HG02759 (cell line): Measurements from ENCODE around the gene PEAK1.
A peak's percentile ranks its signal among the peaks of the same experiment; 100 is the strongest.

ENCODE experiments used
- ATAC-seq: cut with Tn5 transposase; IDR thresholded peaks from one replicate; pipeline ENCODE4 v1.9.1; 2021; ENCODE audit warnings: mild to moderate bottlenecking, moderate library complexity; ENCODE audit not compliant: unreplicated experiment

The PEAK1 gene

GRCh38 chr15:77419836-77420609 is at the start of gene PEAK1:
Gene PEAK1, minus strand, starts transcription at chr15:77420104. Its CDS starts 238,178 bp downstream, at chr15:77181926.
- peak; percentile 93 for ATAC-seq

GRCh38 chr15:77468896-77469295 is 49.0 kb upstream of the PEAK1 start:
- no peak for ATAC-seq

GRCh38 chr15:77466521-77466920 is 46.6 kb upstream of the PEAK1 start:
- ATAC-seq = no peak

GRCh38 chr15:77464129-77464865 is 44.4 kb upstream of the PEAK1 start:
- ATAC-seq = no peak

- no peak for ATAC-seq
Measured at GRCh38 chr15:77461486-77461885, 41.6 kb upstream of the PEAK1 start.

- no peak for ATAC-seq
Measured at GRCh38 chr15:77459031-77459430, 39.1 kb upstream of the PEAK1 start.

- ATAC-seq = no peak
Measured at GRCh38 chr15:77457905-77458265, 38.0 kb upstream of the PEAK1 start.

GRCh38 chr15:77457191-77457904 is 37.4 kb upstream of the PEAK1 start:
- ATAC-seq = no peak

- ATAC-seq = no peak
Measured at GRCh38 chr15:77456746-77457145, 36.8 kb upstream of the PEAK1 start.

GRCh38 chr15:77455696-77456321 is 35.9 kb upstream of the PEAK1 start:
- no peak for ATAC-seq

- ATAC-seq = no peak
Measured at GRCh38 chr15:77454951-77455350, 35.0 kb upstream of the PEAK1 start.

- no peak for ATAC-seq
Measured at GRCh38 chr15:77454265-77454664, 34.4 kb upstream of the PEAK1 start.

GRCh38 chr15:77446840-77447390 is 27.0 kb upstream of the PEAK1 start:
- ATAC-seq = no peak

GRCh38 chr15:77440378-77440999 is 20.6 kb upstream of the PEAK1 start:
- peak; percentile 78 for ATAC-seq

- no peak for ATAC-seq
Measured at GRCh38 chr15:77437264-77437663, 17.4 kb upstream of the PEAK1 start.

GRCh38 chr15:77436822-77437221 is 16.9 kb upstream of the PEAK1 start:
- ATAC-seq = no peak

- no peak for ATAC-seq
Measured at GRCh38 chr15:77430652-77431051, 10.7 kb upstream of the PEAK1 start.

GRCh38 chr15:77430213-77430612 is 10.3 kb upstream of the PEAK1 start:
- no peak for ATAC-seq

- no peak for ATAC-seq
Measured at GRCh38 chr15:77426871-77427270, 7.0 kb upstream of the PEAK1 start.

GRCh38 chr15:77426377-77426776 is 6.5 kb upstream of the PEAK1 start:
- no peak for ATAC-seq
